ENCODE measurements around the gene IL17RD. TPM values are rescaled to one million over a fixed set of nuclear protein-coding genes. Genes with fewer than 3 reads are reported as not detected.
A peak's percentile ranks its signal among the peaks of the same experiment; 100 is the strongest.

The IL17RD gene
- total RNA-seq, 1 experiment from 2014 or later = 3.1 TPM

GRCh38 chr3:57179580-57180410 lies 14.6 kb upstream of the IL17RD start:
- ChIA-PET CTCF (interaction anchor here (0.6 to 1.3 kb wide), 5 partner anchors 17 to 506 kb away, joined by 3 to 18 read pairs (median 5); no protein-coding TSS in a partner anchor), POLR2A (no interaction called here)
- Mint-ChIP-seq H3K36me3 (ENCODE audit: insufficient read depth, unreplicated experiment) (no peaks in the 10 kb centered on the region), H3K4me1 (ENCODE audit: low read depth, unreplicated experiment) (no peaks in the 10 kb centered on the region), H3K27ac (ENCODE audit: unreplicated experiment) (no peak overlapping the region), H3K9me3 (ENCODE audit: unreplicated experiment) (no peaks in the 10 kb centered on the region), H3K27me3 (ENCODE audit: insufficient read depth, unreplicated experiment) (peaks cover 3% of the 10 kb centered on the region), H3K4me3 (ENCODE audit: unreplicated experiment) (no peak overlapping the region)
- H3K27me3 ChIP-seq (replicated peaks; ENCODE audit: control insufficient read depth, insufficient read depth, low read length) = no peaks in the 10 kb centered on the region
- no peaks in the 10 kb centered on the region for H3K36me3 ChIP-seq (ENCODE audit: control insufficient read depth, insufficient read depth, low read length)
- peak; percentile 50 to 55 for TF ChIP-seq CTCF (IDR thresholded peaks at IDR 0.05; ENCODE audit: insufficient read depth in 1 of 2, low read depth in 1 of 2, low read length in 1 of 2, severe bottlenecking in 1 of 2, unreplicated experiment in 1 of 2)
- H3K9me3 ChIP-seq = no peaks in the 10 kb centered on the region
- intact Hi-C loops (cut with micrococcal nuclease; ENCODE audit: unreplicated experiment) = loop anchor here (1.0 to 10.0 kb wide), 2 partner anchors 43 to 365 kb away; partner anchors contain the start of gene DNAH12
- BruUV-seq (replicated peaks) = no TSS peak
- H3K4me3 ChIP-seq (ENCODE audit: low read depth, low read length) = no peak overlapping the region
- H3K4me1 ChIP-seq = no peaks in the 10 kb centered on the region
- DNase-seq = peak in 1 of 2 experiments; percentile 36

GRCh38 chr3:57176045-57176444 lies 10.9 kb upstream of the IL17RD start:
- no peaks in the 10 kb centered on the region for H3K36me3 ChIP-seq (ENCODE audit: control insufficient read depth, insufficient read depth, low read length)
- H3K4me3 ChIP-seq (ENCODE audit: low read depth, low read length) = no peak overlapping the region
- no peak for TF ChIP-seq CTCF (IDR thresholded peaks at IDR 0.05; ENCODE audit: insufficient read depth in 1 of 2, low read depth in 1 of 2, low read length in 1 of 2, severe bottlenecking in 1 of 2, unreplicated experiment in 1 of 2)
- H3K4me1 ChIP-seq = no peaks in the 10 kb centered on the region
- no TSS peak for BruUV-seq (replicated peaks)
- H3K27me3 ChIP-seq (replicated peaks; ENCODE audit: control insufficient read depth, insufficient read depth, low read length) = no peaks in the 10 kb centered on the region
- no peaks in the 10 kb centered on the region for H3K9me3 ChIP-seq
- Mint-ChIP-seq H3K27ac (ENCODE audit: unreplicated experiment) (no peak overlapping the region), H3K4me3 (ENCODE audit: unreplicated experiment) (no peak overlapping the region), H3K27me3 (ENCODE audit: insufficient read depth, unreplicated experiment) (peaks cover 3% of the 10 kb centered on the region), H3K9me3 (ENCODE audit: unreplicated experiment) (no peaks in the 10 kb centered on the region), H3K4me1 (ENCODE audit: low read depth, unreplicated experiment) (no peaks in the 10 kb centered on the region), H3K36me3 (ENCODE audit: insufficient read depth, unreplicated experiment) (no peaks in the 10 kb centered on the region)
- CTCF ChIA-PET = no interaction called here
- no peak for DNase-seq
- intact Hi-C loops (cut with micrococcal nuclease; ENCODE audit: unreplicated experiment) = loop anchor here (10.0 kb wide), 1 partner anchor 369 kb away; the partner anchor contains the start of gene DNAH12
- POLR2A ChIA-PET = no interaction called here

GRCh38 chr3:57173687-57174086 lies 8.5 kb upstream of the IL17RD start:
- Mint-ChIP-seq H3K4me3 (ENCODE audit: unreplicated experiment) (no peak overlapping the region), H3K4me1 (ENCODE audit: low read depth, unreplicated experiment) (peaks cover 8% of the 10 kb centered on the region), H3K9me3 (ENCODE audit: unreplicated experiment) (no peaks in the 10 kb centered on the region), H3K27me3 (ENCODE audit: insufficient read depth, unreplicated experiment) (peaks cover 3% of the 10 kb centered on the region), H3K36me3 (ENCODE audit: insufficient read depth, unreplicated experiment) (no peaks in the 10 kb centered on the region), H3K27ac (ENCODE audit: unreplicated experiment) (no peak overlapping the region)
- no TSS peak for BruUV-seq (replicated peaks)
- H3K27me3 ChIP-seq (replicated peaks; ENCODE audit: control insufficient read depth, insufficient read depth, low read length) = no peaks in the 10 kb centered on the region
- no peak for DNase-seq
- H3K4me3 ChIP-seq (ENCODE audit: low read depth, low read length) = no peak overlapping the region
- ChIA-PET CTCF (no interaction called here), POLR2A (no interaction called here)
- no peaks in the 10 kb centered on the region for H3K4me1 ChIP-seq
- TF ChIP-seq CTCF (IDR thresholded peaks at IDR 0.05; ENCODE audit: insufficient read depth in 1 of 2, low read depth in 1 of 2, low read length in 1 of 2, severe bottlenecking in 1 of 2, unreplicated experiment in 1 of 2) = no peak
- intact Hi-C loops (cut with micrococcal nuclease; ENCODE audit: unreplicated experiment) = loop anchor here (10.0 kb wide), 1 partner anchor 371 kb away; the partner anchor contains the start of gene DNAH12
- no peaks in the 10 kb centered on the region for H3K9me3 ChIP-seq
- no peaks in the 10 kb centered on the region for H3K36me3 ChIP-seq (ENCODE audit: control insufficient read depth, insufficient read depth, low read length)

All from Caco-2 (cell line).